PC-9 (cell line): ENCODE results near the gene KCNK3. TPM values are rescaled to one million over a fixed set of nuclear protein-coding genes. Genes with fewer than 3 reads are reported as not detected.

Source experiments
- BruUV-seq: library from RNA; stranded (reverse); fragments of 400-500 nt; replicated peaks from 2 replicates; lab custom pipeline; 2021; lab: Mats Ljungman, UMichigan
- CTCF ChIA-PET: fragments of 300-600 bp; sonication (Branson Sonifier 250); formaldehyde crosslinking; loops from one replicate; lab custom pipeline; 2022; ENCODE audit warnings: antibody characterized with exemption; lab: Charles Lee
- POLR2A ChIA-PET: fragments of 300-600 bp; sonication (Branson Sonifier 250); formaldehyde crosslinking; loops from one replicate; lab custom pipeline; 2022; ENCODE audit warnings: antibody characterized with exemption; ENCODE audit not compliant: unreplicated experiment; lab: Charles Lee
- DNase-seq, 2 experiments: peaks; one replicate each; pipeline versions ENCODE4 v3.0.0 to v3.0.0-alpha.2; 2015 to 2022; ENCODE audit warnings: mixed read lengths in 1 of 2
- H2AFZ ChIP-seq: fragments of 200-600 bp; sonication (generic); 2 replicates; pipeline ENCODE4 v1.8.1; 2017; ENCODE audit warnings: antibody characterized with exemption
- H3F3A ChIP-seq: fragments of 200-600 bp; sonication (generic); 2 replicates; pipeline ENCODE4 v1.8.1; 2017; ENCODE audit warnings: antibody characterized with exemption, mild to moderate bottlenecking, low read depth; ENCODE audit not compliant: insufficient read depth
- H3K27ac ChIP-seq: fragments of 200-600 bp; sonication (generic); 2 replicates; pipeline ENCODE4 v1.6.1; 2016; ENCODE audit warnings: mixed run types
- H3K27me3 ChIP-seq: fragments of 200-600 bp; sonication (generic); 2 replicates; pipeline ENCODE4 v1.6.1; 2016; ENCODE audit warnings: low read depth, mixed run types; ENCODE audit not compliant: insufficient read depth
- H3K36me3 ChIP-seq: fragments of 200-600 bp; sonication (generic); 2 replicates; pipeline ENCODE4 v1.6.1; 2016; ENCODE audit warnings: low read depth, mixed run types
- H3K4me1 ChIP-seq: fragments of 200-600 bp; sonication (generic); replicated peaks from 2 replicates; pipeline ENCODE4 v1.6.1; 2016; ENCODE audit warnings: mixed run types; ENCODE audit not compliant: insufficient read depth
- H3K4me2 ChIP-seq: fragments of 200-600 bp; sonication (generic); 2 replicates; pipeline ENCODE4 v1.6.1; 2017; ENCODE audit warnings: mixed run types
- H3K4me3 ChIP-seq: fragments of 200-600 bp; sonication (generic); 2 replicates; pipeline ENCODE4 v1.6.1; 2016; ENCODE audit warnings: mixed run types
- H3K79me2 ChIP-seq: fragments of 200-600 bp; sonication (generic); 2 replicates; pipeline ENCODE4 v1.6.1; 2017; ENCODE audit warnings: low read depth, mixed run types
- H3K9me2 ChIP-seq: fragments of 200-600 bp; sonication (generic); 2 replicates; pipeline ENCODE4 v1.8.1; 2017; ENCODE audit warnings: mild to moderate bottlenecking; ENCODE audit not compliant: insufficient read depth
- H3K9me3 ChIP-seq: fragments of 200-600 bp; sonication (generic); 2 replicates; pipeline ENCODE4 v1.8.1; 2016; ENCODE audit warnings: low read depth; ENCODE audit not compliant: insufficient read depth
- H4K20me1 ChIP-seq: fragments of 200-600 bp; sonication (generic); 2 replicates; pipeline ENCODE4 v1.8.1; 2017; ENCODE audit not compliant: insufficient read depth
- EZH2 ChIP-seq: fragments of 200-600 bp; sonication (generic); IDR thresholded peaks from 2 replicates; pipeline ENCODE4 v1.8.0; 2017; ENCODE audit warnings: antibody characterized with exemption, low read depth
- intact Hi-C: fragments of 100-400 bp; cut with micrococcal nuclease; formaldehyde crosslinking; loops from one replicate; pipeline ENCODE4 v1.10.0; 2022; ENCODE audit not compliant: unreplicated experiment
- total RNA-seq: library from RNA; stranded (reverse); gene quantifications from 2 replicates; pipeline ENCODE4 v1.2.3, GENCODE V29; 2021
- TF ChIP-seq, protein P1 (sequence below): fragments of 200-600 bp; sonication (generic); conservative IDR thresholded peaks from 2 replicates; pipeline ENCODE4 v1.6.1; 2017; ENCODE audit warnings: mixed run types, antibody characterized with exemption, mild to moderate bottlenecking, moderate library complexity

The KCNK3 gene
- total RNA-seq, 1 experiment from 2014 or later: not detected

DNA sequence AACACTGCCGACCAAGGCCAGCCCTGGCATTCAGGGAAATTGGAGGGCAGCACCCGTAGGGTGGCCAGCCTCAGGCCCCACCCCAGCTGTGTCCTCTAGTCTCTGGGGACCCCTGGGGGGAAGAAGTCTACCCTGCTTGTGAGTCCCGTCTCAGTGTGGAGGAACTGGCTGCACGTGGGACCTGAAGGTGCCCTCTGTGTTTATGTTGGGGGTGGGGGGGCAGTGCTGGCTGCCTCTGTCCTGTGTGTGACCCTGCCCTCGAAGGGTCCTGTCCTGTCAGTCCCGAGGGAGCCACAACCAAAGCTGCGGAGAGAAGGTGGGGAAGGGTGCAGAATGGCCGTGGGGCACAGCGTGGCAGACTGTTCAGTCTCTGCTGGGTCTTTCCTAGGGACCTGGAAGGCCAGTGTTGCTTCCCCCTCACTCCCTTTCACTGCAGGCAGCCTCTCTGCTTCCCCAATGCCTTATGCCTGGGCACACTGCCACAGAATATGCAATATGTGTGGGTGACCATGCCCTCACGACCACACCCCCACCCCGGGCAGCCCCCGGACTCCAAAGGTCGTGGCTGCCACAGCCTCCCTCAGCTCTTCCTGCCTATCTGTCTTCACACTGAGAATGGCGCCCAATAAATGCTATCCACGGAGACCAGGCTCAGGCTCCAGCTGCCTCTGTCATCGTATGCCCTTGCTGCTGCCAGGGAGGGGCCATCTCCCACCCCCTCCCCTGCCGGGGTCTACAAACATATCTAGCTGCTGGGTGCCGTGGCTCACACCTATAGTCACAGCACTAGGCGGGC is 38.2 kb downstream of the KCNK3 start:
- Histone ChIP-seq H3K27ac (no peak overlapping the region), H3K79me2 (no peaks in the 10 kb centered on the region)
- POLR2A ChIA-PET: no interaction called here

DNA sequence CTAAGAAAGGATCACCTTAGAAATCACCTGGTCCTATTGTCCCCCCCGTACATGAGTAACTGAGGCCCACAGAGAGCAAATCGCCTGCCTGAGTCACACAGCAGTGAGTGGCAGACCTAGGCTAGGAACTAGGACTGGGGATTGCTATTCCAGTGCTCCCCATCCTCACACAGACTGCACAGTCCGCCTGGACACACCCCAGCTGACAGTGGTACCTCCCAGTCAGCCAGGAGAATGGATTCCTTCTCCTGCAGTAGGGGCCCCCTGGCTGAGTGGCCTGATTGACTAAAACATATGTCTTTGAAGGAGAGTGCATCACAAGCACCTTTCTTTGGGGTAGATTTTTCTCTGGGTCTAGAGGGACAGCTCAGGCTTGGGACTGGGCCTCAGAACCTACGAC is 39.2 kb downstream of the KCNK3 start:
- intact Hi-C loops: no loop called here
- TF ChIP-seq, protein P1, sequence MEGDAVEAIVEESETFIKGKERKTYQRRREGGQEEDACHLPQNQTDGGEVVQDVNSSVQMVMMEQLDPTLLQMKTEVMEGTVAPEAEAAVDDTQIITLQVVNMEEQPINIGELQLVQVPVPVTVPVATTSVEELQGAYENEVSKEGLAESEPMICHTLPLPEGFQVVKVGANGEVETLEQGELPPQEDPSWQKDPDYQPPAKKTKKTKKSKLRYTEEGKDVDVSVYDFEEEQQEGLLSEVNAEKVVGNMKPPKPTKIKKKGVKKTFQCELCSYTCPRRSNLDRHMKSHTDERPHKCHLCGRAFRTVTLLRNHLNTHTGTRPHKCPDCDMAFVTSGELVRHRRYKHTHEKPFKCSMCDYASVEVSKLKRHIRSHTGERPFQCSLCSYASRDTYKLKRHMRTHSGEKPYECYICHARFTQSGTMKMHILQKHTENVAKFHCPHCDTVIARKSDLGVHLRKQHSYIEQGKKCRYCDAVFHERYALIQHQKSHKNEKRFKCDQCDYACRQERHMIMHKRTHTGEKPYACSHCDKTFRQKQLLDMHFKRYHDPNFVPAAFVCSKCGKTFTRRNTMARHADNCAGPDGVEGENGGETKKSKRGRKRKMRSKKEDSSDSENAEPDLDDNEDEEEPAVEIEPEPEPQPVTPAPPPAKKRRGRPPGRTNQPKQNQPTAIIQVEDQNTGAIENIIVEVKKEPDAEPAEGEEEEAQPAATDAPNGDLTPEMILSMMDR: no peak
- TF ChIP-seq EZH2: no peak
- Histone ChIP-seq H3K9me3 (no peaks in the 10 kb centered on the region), H3K4me2 (no peak overlapping the region), H3K4me1 (no peaks in the 10 kb centered on the region; the same call in 1 of the 2 replicates), H3K79me2 (no peaks in the 10 kb centered on the region), H4K20me1 (no peaks in the 10 kb centered on the region), H3K27me3 (no peaks in the 10 kb centered on the region), H3F3A (no peaks in the 10 kb centered on the region; the same call in 1 of the 2 replicates), H2AFZ (no peak overlapping the region), H3K36me3 (no peaks in the 10 kb centered on the region), H3K9me2 (no peaks in the 10 kb centered on the region), H3K4me3 (no peak overlapping the region), H3K27ac (no peak overlapping the region)
- ChIA-PET POLR2A (no interaction called here), CTCF (no interaction called here)
- no peak for DNase-seq
- no TSS peak for BruUV-seq

More for the DNA sequence above, 38.2 kb downstream of the KCNK3 start:
- TF ChIP-seq, protein P1: no peak
- TF ChIP-seq EZH2: no peak
- Histone ChIP-seq H3F3A (no peaks in the 10 kb centered on the region; the same call in 1 of the 2 replicates), H3K36me3 (no peaks in the 10 kb centered on the region), H3K9me2 (no peaks in the 10 kb centered on the region), H3K9me3 (no peaks in the 10 kb centered on the region), H3K4me1 (no peaks in the 10 kb centered on the region; the same call in 1 of the 2 replicates), H3K4me2 (no peak overlapping the region), H3K4me3 (no peak overlapping the region), H2AFZ (no peak overlapping the region), H4K20me1 (no peaks in the 10 kb centered on the region), H3K27me3 (no peaks in the 10 kb centered on the region)
- no TSS peak for BruUV-seq
- DNase-seq: no peak
- intact Hi-C loops: no loop called here
- CTCF ChIA-PET: no interaction called here

- CTCF ChIA-PET: no interaction called here
- Histone ChIP-seq H3K9me2 (no peaks in the 10 kb centered on the region), H3K27me3 (no peaks in the 10 kb centered on the region), H3K79me2 (no peaks in the 10 kb centered on the region), H3K4me2 (no peak overlapping the region), H3K36me3 (no peaks in the 10 kb centered on the region), H3K9me3 (no peaks in the 10 kb centered on the region), H3F3A (peaks cover 3% of the 10 kb centered on the region; the same call in 1 of the 2 replicates), H4K20me1 (no peaks in the 10 kb centered on the region), H3K27ac (no peak overlapping the region), H3K4me3 (no peak overlapping the region), H3K4me1 (no peaks in the 10 kb centered on the region; the same call in 1 of the 2 replicates), H2AFZ (no peak overlapping the region)
- no TSS peak for BruUV-seq
- DNase-seq: no peak
- TF ChIP-seq, protein P1: no peak
- no peak for TF ChIP-seq EZH2
- POLR2A ChIA-PET: no interaction called here
- intact Hi-C loops: no loop called here
These were observed 39.9 kb downstream of the KCNK3 start for GRCh38 chr2:26732446-26732845.
